Liver (tissue), 9 donors: ENCODE results near the gene CST9. TPM values are rescaled to one million over a fixed set of nuclear protein-coding genes. Genes with fewer than 3 reads are reported as not detected.

ENCODE experiments used
- DNase-seq: peaks from one replicate; pipeline ENCODE4 v3.0.0-alpha.2; 2017; ENCODE audit warnings: low spot score
- H3K27ac ChIP-seq, 2 donors: one replicate each; pipeline ENCODE4 v1.7.0; 2013; ENCODE audit warnings: inconsistent platforms in 2 of 2, low read length in 2 of 2, control low read depth in 1 of 2, low read depth in 1 of 2, mild to moderate bottlenecking in 1 of 2
- H3K27me3 ChIP-seq, 4 donors: one replicate each; pipeline versions ENCODE4 v1.6.1 to v1.7.0; 2013; ENCODE audit warnings: low read length in 3 of 4, inconsistent platforms in 1 of 4, mild to moderate bottlenecking in 1 of 4, moderate library complexity in 1 of 4; ENCODE audit not compliant: control insufficient read depth in 4 of 4, insufficient read depth in 4 of 4
- H3K36me3 ChIP-seq, 4 donors: one replicate each; pipeline versions ENCODE4 v1.6.1 to v1.7.0; 2013; ENCODE audit warnings: low read length in 3 of 4, mild to moderate bottlenecking in 3 of 4, low read depth in 1 of 4, moderate library complexity in 1 of 4; ENCODE audit not compliant: control insufficient read depth in 4 of 4, insufficient read depth in 3 of 4
- H3K4me1 ChIP-seq, 4 donors: one replicate each; pipeline versions ENCODE4 v1.6.1 to v1.7.0; 2013; ENCODE audit warnings: low read length in 3 of 4, mild to moderate bottlenecking in 3 of 4, moderate library complexity in 1 of 4; ENCODE audit not compliant: control insufficient read depth in 4 of 4, insufficient read depth in 4 of 4
- H3K4me3 ChIP-seq, 3 donors: one replicate each; pipeline versions ENCODE4 v1.6.1 to v1.7.0; 2013; ENCODE audit warnings: low read length in 3 of 3, control low read depth in 1 of 3, low read depth in 1 of 3, mild to moderate bottlenecking in 1 of 3
- H3K9ac ChIP-seq, 2 donors: one replicate each; pipeline ENCODE4 v1.7.0; 2013; ENCODE audit warnings: low read length in 2 of 2, mild to moderate bottlenecking in 2 of 2, moderate library complexity in 2 of 2, control low read depth in 1 of 2, low read depth in 1 of 2
- H3K9me3 ChIP-seq, 4 donors: one replicate each; pipeline versions ENCODE4 v1.6.1 to v1.7.0; 2013; ENCODE audit warnings: low read length in 3 of 4; ENCODE audit not compliant: control insufficient read depth in 4 of 4
- ATF3 ChIP-seq: IDR thresholded peaks from 2 replicates; pipeline ENCODE4 v1.6.1; 2016; ENCODE audit warnings: antibody characterized with exemption
- CTCF ChIP-seq: fragments of 150-350 bp; IDR thresholded peaks from 2 replicates; pipeline ENCODE4 v1.5.1; 2017; ENCODE audit warnings: improper control_type of control experiment, low read depth, low read length; ENCODE audit not compliant: missing input control
- FOXA1 ChIP-seq: IDR thresholded peaks from 2 replicates; pipeline ENCODE4 v1.6.1; 2016; ENCODE audit warnings: antibody characterized with exemption
- FOXA2 ChIP-seq: IDR thresholded peaks from 2 replicates; pipeline ENCODE4 v1.6.1; 2016; ENCODE audit warnings: antibody characterized with exemption
- GABPA ChIP-seq, 2 donors: IDR thresholded peaks in 1 of 2; conservative IDR thresholded peaks in 1 of 2; 2 replicates each; pipeline ENCODE4 v1.6.1; 2016; ENCODE audit warnings: antibody characterized with exemption in 2 of 2, mild to moderate bottlenecking in 1 of 2, moderate library complexity in 1 of 2
- HNF4A ChIP-seq, 2 donors: conservative IDR thresholded peaks; 2 replicates each; pipeline ENCODE4 v1.6.1; 2016; ENCODE audit warnings: antibody characterized with exemption in 2 of 2, mild to moderate bottlenecking in 2 of 2
- HNF4G ChIP-seq: IDR thresholded peaks from 2 replicates; pipeline ENCODE4 v1.6.1; 2016; ENCODE audit warnings: antibody characterized with exemption
- JUND ChIP-seq, 2 donors: IDR thresholded peaks; 2 replicates each; pipeline ENCODE4 v1.6.1; 2016; ENCODE audit warnings: antibody characterized with exemption in 2 of 2
- MAX ChIP-seq: IDR thresholded peaks from 2 replicates; pipeline ENCODE4 v1.6.1; 2016; ENCODE audit warnings: antibody characterized with exemption
- NR2F2 ChIP-seq: IDR thresholded peaks from 2 replicates; pipeline ENCODE4 v1.6.1; 2016; ENCODE audit warnings: antibody characterized with exemption
- RAD21 ChIP-seq, 2 donors: IDR thresholded peaks; 2 replicates each; pipeline ENCODE4 v1.6.1; 2016; ENCODE audit warnings: antibody characterized with exemption in 2 of 2, mild to moderate bottlenecking in 2 of 2
- REST ChIP-seq: IDR thresholded peaks from 2 replicates; pipeline ENCODE4 v1.6.1; 2016; ENCODE audit warnings: antibody characterized with exemption, mild to moderate bottlenecking
- RXRA ChIP-seq, 2 donors: IDR thresholded peaks; 2 replicates each; pipeline ENCODE4 v1.6.1; 2017 to 2018; ENCODE audit warnings: antibody characterized with exemption in 2 of 2, mild to moderate bottlenecking in 1 of 2
- SP1 ChIP-seq: IDR thresholded peaks from 2 replicates; pipeline ENCODE4 v1.6.1; 2018; ENCODE audit warnings: antibody characterized with exemption, mild to moderate bottlenecking
- YY1 ChIP-seq: IDR thresholded peaks from 2 replicates; pipeline ENCODE4 v1.6.1; 2016; ENCODE audit warnings: antibody characterized with exemption, mild to moderate bottlenecking
- ZBTB33 ChIP-seq: IDR thresholded peaks from 2 replicates; pipeline ENCODE4 v1.6.1; 2016; ENCODE audit warnings: antibody characterized with exemption
- WGBS: extraction: QIAGEN DNeasy Blood & Tissue Kit; methylation state at CpG from one replicate; pipeline ENCODE4 v1.1.7; 2013; 5-methylcytosine and 5-hydroxymethylcytosine counted together
- polyA plus RNA-seq, 2 donors: library from polyadenylated mRNA; stranded (reverse) in 1 of 2; unstranded in 1 of 2; fragments of 200-250 nt in 1 of 2; fragments of >200 nt in 1 of 2; fragmentation: Nextera tagmentation in 1 of 2; extraction: Ambion mirVana in 1 of 2; gene quantifications; one replicate each; pipeline versions ENCODE4 v1.2.1 to v1.2.3, GENCODE V29; 2013 to 2015
- total RNA-seq, 2 donors: library from RNA; depleted of rRNA; stranded (reverse); fragments of >200 nt; gene quantifications; one replicate each; pipeline ENCODE4 v1.2.3, GENCODE V29; 2014
- donor health status: healthy.
- donor health status: healthy.
- donor health status: healthy.
- donor health status: healthy.
- donor health status: healthy.

The CST9 gene
- total and polyA plus RNA-seq, 4 donors, result not detected

- Histone ChIP-seq H3K9ac (no peak overlapping the region), H3K36me3 (no peaks in the 10 kb centered on the region), H3K4me1 (peaks cover 0 to 8% (median 4%) of the 10 kb centered on the region in 4 donors), H3K4me3 (no peak overlapping the region), H3K9me3 (no peaks in the 10 kb centered on the region), H3K27ac (no peak overlapping the region), H3K27me3 (no peaks in the 10 kb centered on the region)
- WGBS, result 98% methylated on average over 1 of the region's 1 CpG
- no peak for DNase-seq
- TF ChIP-seq ATF3 (no peak), NR2F2 (no peak), CTCF (no peak), MAX (no peak), JUND (IDR thresholded peaks at IDR 0.05) (no peak), FOXA2 (no peak), FOXA1 (no peak), GABPA (IDR thresholded peaks at IDR 0.05 in 1 of 2, conservative IDR thresholded peaks at IDR 0.05 in 1 of 2) (no peak), REST (no peak), ZBTB33 (no peak), RXRA (IDR thresholded peaks at IDR 0.05) (no peak)
These were observed 36.8 kb downstream of the CST9 start for GRCh38 chr20:23568971-23569330.

- peaks cover 0 to 8% (median 4%) of the 10 kb centered on the region in 4 donors for H3K4me1 ChIP-seq
- no peak within 1 kb of the TSS for H3K27ac ChIP-seq
- H3K9me3 ChIP-seq, result peaks cover 0 to under 1% (median 0%) of the 10 kb centered on the region in 4 donors
- no peaks in the 10 kb centered on the region for H3K27me3 ChIP-seq
- no peak within 1 kb of the TSS for H3K9ac ChIP-seq
- H3K4me3 ChIP-seq, result no peak within 1 kb of the TSS
- no peaks in the 10 kb centered on the region for H3K36me3 ChIP-seq
- no peak for DNase-seq
- WGBS, result 82% methylated on average over 11 of the region's 11 CpGs
- TF ChIP-seq MAX, result no peak
- TF ChIP-seq RAD21 (IDR thresholded peaks at IDR 0.05), result no peak
- no peak for TF ChIP-seq FOXA2
- TF ChIP-seq CTCF, result no peak
- no peak for TF ChIP-seq GABPA (IDR thresholded peaks at IDR 0.05 in 1 of 2, conservative IDR thresholded peaks at IDR 0.05 in 1 of 2)
- TF ChIP-seq YY1, result no peak
- no peak for TF ChIP-seq FOXA1
- TF ChIP-seq SP1, result no peak
- TF ChIP-seq ATF3, result no peak
- no peak for TF ChIP-seq HNF4A (conservative IDR thresholded peaks at IDR 0.05)
- no peak for TF ChIP-seq REST
- no peak for TF ChIP-seq HNF4G
These were observed 37.3 kb downstream of the CST9 start, which contains the start of gene CST9L for GRCh38 chr20:23568320-23568970. Gene CST9L (minus strand): TSS chr20:23568484. CDS start chr20:23568450, 34 bp downstream.
